ENCODE results near the gene DNAJC6. TPM values are rescaled to one million over a fixed set of nuclear protein-coding genes. Genes with fewer than 3 reads are reported as not detected.

DNAJC6 gene
- polyA plus RNA-seq, 1 donor (not counting 4 experiments of a cell fraction or from before 2014, with no cell fraction given): 7.7 TPM

DNA sequence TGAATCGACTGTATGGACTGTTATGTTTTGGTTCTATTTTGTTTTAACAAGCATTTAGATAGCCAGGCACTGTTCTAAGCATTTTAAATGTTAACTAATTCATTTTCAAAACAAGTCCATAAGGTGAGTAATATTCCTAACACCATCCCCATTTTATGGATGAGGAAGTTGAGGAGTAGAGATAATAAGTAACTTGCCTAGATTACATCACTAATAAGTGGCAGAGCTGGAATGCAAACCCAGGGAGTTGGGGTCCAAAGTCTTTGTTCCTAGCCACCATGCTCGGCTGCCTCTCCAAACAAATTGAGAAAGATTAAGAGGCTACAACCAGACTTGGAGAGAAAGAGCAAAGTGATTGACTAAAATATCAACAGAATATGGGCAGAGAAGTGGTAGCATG, 98.5 kb downstream of the DNAJC6 start:
- Histone ChIP-seq H3K4me2 (ENCODE audit: control insufficient read depth, extremely low read depth, insufficient read depth, low read depth, low read length) (no peak overlapping the region), H3K36me3 (ENCODE audit: control insufficient read depth in 2 of 2, extremely low read depth in 1 of 2, insufficient read depth in 2 of 2, low read length in 2 of 2) (no peaks in the 10 kb centered on the region), H3K9me1 (ENCODE audit: control insufficient read depth, extremely low read depth, insufficient read depth, low read length) (no peaks in the 10 kb centered on the region), H3K4me3 (ENCODE audit: control insufficient read depth in 2 of 3, extremely low read depth in 1 of 3, insufficient read depth in 2 of 3, low read depth in 1 of 3, low read length in 3 of 3) (no peak overlapping the region), H2AFZ (ENCODE audit: control insufficient read depth, low read length) (no peak overlapping the region), H3K79me2 (ENCODE audit: control insufficient read depth, insufficient read depth, low read length) (no peaks in the 10 kb centered on the region), H3K9me3 (ENCODE audit: control insufficient read depth, low read depth, low read length) (no peaks in the 10 kb centered on the region), H3K27me3 (ENCODE audit: control insufficient read depth, extremely low read depth, insufficient read depth, low read length) (no peaks in the 10 kb centered on the region), H3K27ac (ENCODE audit: control insufficient read depth, insufficient read depth, low read length) (no peak overlapping the region), H4K20me1 (ENCODE audit: control insufficient read depth, extremely low read depth, insufficient read depth, low read length) (no peaks in the 10 kb centered on the region), H3K9ac (ENCODE audit: control insufficient read depth, extremely low read depth, insufficient read depth, low read length) (no peak overlapping the region), H3K4me1 (ENCODE audit: control insufficient read depth, extremely low read depth, insufficient read depth, low read length) (no peaks in the 10 kb centered on the region)
- dilution Hi-C loops (cut with MboI; ENCODE audit: extremely low pct_ligation_motif_present, low sequenced_read_pairs): no loop called here
- no peak for DNase-seq (ENCODE audit: low read depth, low spot score)
- TF ChIP-seq EZH2 (IDR thresholded peaks at IDR 0.05; ENCODE audit: low read length): no peak
- TF ChIP-seq, protein P1, sequence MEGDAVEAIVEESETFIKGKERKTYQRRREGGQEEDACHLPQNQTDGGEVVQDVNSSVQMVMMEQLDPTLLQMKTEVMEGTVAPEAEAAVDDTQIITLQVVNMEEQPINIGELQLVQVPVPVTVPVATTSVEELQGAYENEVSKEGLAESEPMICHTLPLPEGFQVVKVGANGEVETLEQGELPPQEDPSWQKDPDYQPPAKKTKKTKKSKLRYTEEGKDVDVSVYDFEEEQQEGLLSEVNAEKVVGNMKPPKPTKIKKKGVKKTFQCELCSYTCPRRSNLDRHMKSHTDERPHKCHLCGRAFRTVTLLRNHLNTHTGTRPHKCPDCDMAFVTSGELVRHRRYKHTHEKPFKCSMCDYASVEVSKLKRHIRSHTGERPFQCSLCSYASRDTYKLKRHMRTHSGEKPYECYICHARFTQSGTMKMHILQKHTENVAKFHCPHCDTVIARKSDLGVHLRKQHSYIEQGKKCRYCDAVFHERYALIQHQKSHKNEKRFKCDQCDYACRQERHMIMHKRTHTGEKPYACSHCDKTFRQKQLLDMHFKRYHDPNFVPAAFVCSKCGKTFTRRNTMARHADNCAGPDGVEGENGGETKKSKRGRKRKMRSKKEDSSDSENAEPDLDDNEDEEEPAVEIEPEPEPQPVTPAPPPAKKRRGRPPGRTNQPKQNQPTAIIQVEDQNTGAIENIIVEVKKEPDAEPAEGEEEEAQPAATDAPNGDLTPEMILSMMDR (optimal IDR thresholded peaks at IDR 0.05 in 1 of 3, IDR thresholded peaks at IDR 0.05 in 1 of 3, conservative IDR thresholded peaks at IDR 0.05 in 1 of 3; ENCODE audit: extremely low read depth in 1 of 3, insufficient read depth in 2 of 3, low read length in 3 of 3): no peak
- FAIRE-seq: no peak

DNA sequence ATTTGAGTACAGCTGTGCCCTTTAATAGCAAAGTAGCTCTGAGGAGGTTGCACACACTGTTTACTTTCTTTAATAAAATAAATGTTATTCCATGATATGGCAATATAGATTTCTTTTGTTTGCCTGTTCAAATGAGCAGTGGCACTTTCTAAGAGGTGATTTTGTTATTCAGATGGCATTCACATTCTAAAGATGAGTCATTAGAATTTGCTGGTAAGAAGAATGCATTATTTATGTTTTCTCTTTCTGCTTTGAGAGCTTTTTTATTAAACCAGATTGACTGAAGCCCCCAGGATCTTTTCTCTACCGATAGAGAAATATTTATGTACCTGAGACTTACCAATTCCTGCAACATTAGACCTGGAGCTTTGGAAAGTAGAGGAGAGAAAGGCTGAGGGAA, 100.0 kb downstream of the DNAJC6 start:
- no peaks in the 10 kb centered on the region for H3K4me1 ChIP-seq (ENCODE audit: control insufficient read depth, extremely low read depth, insufficient read depth, low read length)
- DNase-seq (ENCODE audit: low read depth, low spot score): no peak
- no peaks in the 10 kb centered on the region for H3K79me2 ChIP-seq (ENCODE audit: control insufficient read depth, insufficient read depth, low read length)
- H2AFZ ChIP-seq (ENCODE audit: control insufficient read depth, low read length): no peak overlapping the region
- FAIRE-seq: no peak
- H3K9ac ChIP-seq (ENCODE audit: control insufficient read depth, extremely low read depth, insufficient read depth, low read length): no peak overlapping the region
- no peak overlapping the region for H3K4me3 ChIP-seq (ENCODE audit: control insufficient read depth in 2 of 3, extremely low read depth in 1 of 3, insufficient read depth in 2 of 3, low read depth in 1 of 3, low read length in 3 of 3)
- H3K27ac ChIP-seq (ENCODE audit: control insufficient read depth, insufficient read depth, low read length): no peak overlapping the region
- no peaks in the 10 kb centered on the region for H3K27me3 ChIP-seq (ENCODE audit: control insufficient read depth, extremely low read depth, insufficient read depth, low read length)
- dilution Hi-C loops (cut with MboI; ENCODE audit: extremely low pct_ligation_motif_present, low sequenced_read_pairs): no loop called here
- H4K20me1 ChIP-seq (ENCODE audit: control insufficient read depth, extremely low read depth, insufficient read depth, low read length): no peaks in the 10 kb centered on the region
- H3K4me2 ChIP-seq (ENCODE audit: control insufficient read depth, extremely low read depth, insufficient read depth, low read depth, low read length): no peak overlapping the region
- TF ChIP-seq, protein P1 (optimal IDR thresholded peaks at IDR 0.05 in 1 of 3, IDR thresholded peaks at IDR 0.05 in 1 of 3, conservative IDR thresholded peaks at IDR 0.05 in 1 of 3; ENCODE audit: extremely low read depth in 1 of 3, insufficient read depth in 2 of 3, low read length in 3 of 3): no peak
- TF ChIP-seq EZH2 (IDR thresholded peaks at IDR 0.05; ENCODE audit: low read length): no peak
- no peaks in the 10 kb centered on the region for H3K9me3 ChIP-seq (ENCODE audit: control insufficient read depth, low read depth, low read length)
- H3K9me1 ChIP-seq (ENCODE audit: control insufficient read depth, extremely low read depth, insufficient read depth, low read length): no peaks in the 10 kb centered on the region
- no peaks in the 10 kb centered on the region for H3K36me3 ChIP-seq (ENCODE audit: control insufficient read depth in 2 of 2, extremely low read depth in 1 of 2, insufficient read depth in 2 of 2, low read length in 2 of 2)

All from keratinocyte (primary cell).